Tibial nerve (tissue), 4 donors: Measurements from ENCODE around the gene MICAL2. TPM values are rescaled to one million over a fixed set of nuclear protein-coding genes. Genes with fewer than 3 reads are reported as not detected.

Experiments used
- DNase-seq, 2 donors: peaks; one replicate each; pipeline ENCODE4 v3.0.0-alpha.2; 2019; ENCODE audit warnings: low spot score in 2 of 2
- H3K27ac ChIP-seq, 4 donors: fragments of 200-600 bp; sonication (generic) in 3 of 4; one replicate each; pipeline ENCODE4 v1.5.1; 2017 to 2019; ENCODE audit warnings: mild to moderate bottlenecking in 1 of 4
- H3K27me3 ChIP-seq, 2 donors: fragments of 200-600 bp; sonication (generic) in 1 of 2; one replicate each; pipeline versions ENCODE4 v1.5.1 to v1.6.0; 2017 to 2019
- H3K36me3 ChIP-seq, 3 donors: fragments of 200-600 bp; sonication (generic); one replicate each; pipeline ENCODE4 v1.5.1; 2018 to 2019
- H3K4me1 ChIP-seq, 4 donors: fragments of 200-600 bp; sonication (generic) in 3 of 4; one replicate each; pipeline ENCODE4 v1.5.1; 2017 to 2019
- H3K4me3 ChIP-seq, 4 donors: fragments of 200-600 bp; sonication (generic) in 3 of 4; one replicate each; pipeline ENCODE4 v1.5.1; 2017 to 2019; ENCODE audit warnings: mild to moderate bottlenecking in 1 of 4, moderate library complexity in 1 of 4
- H3K9me3 ChIP-seq, 4 donors: fragments of 200-600 bp; sonication (generic) in 3 of 4; one replicate each; pipeline ENCODE4 v1.5.1; 2017 to 2019
- CTCF ChIP-seq, 5 experiments: fragments of 200-600 bp in 3 of 5; fragments of 450-650 bp in 2 of 5; sonication (generic) in 3 of 5; IDR thresholded peaks; one replicate each; pipeline ENCODE4 v1.5.1; 2016 to 2019; ENCODE audit warnings: antibody characterized with exemption in 5 of 5, mild to moderate bottlenecking in 3 of 5, moderate library complexity in 2 of 5
- EP300 ChIP-seq, 2 donors: sonication (generic); formaldehyde crosslinking; IDR thresholded peaks; one replicate each; pipeline ENCODE4 v1.6.1; 2017; ENCODE audit warnings: antibody characterized with exemption in 2 of 2, mild to moderate bottlenecking in 1 of 2
- POLR2A ChIP-seq, 2 donors: fragments of 450-650 bp; IDR thresholded peaks; one replicate each; pipeline ENCODE4 v1.6.1; 2017; ENCODE audit warnings: antibody characterized with exemption in 2 of 2, mild to moderate bottlenecking in 2 of 2, moderate library complexity in 2 of 2
- WGBS, 2 donors: methylation state at CpG; one replicate each; pipeline ENCODE4 v1.1.5; 2018; 5-methylcytosine and 5-hydroxymethylcytosine counted together
- total RNA-seq, 4 donors: library from RNA; depleted of rRNA; stranded (reverse); fragments of >200 nt; gene quantifications; one replicate each; pipeline ENCODE4 v1.1.0, GENCODE V29; 2016

Gene MICAL2
- total RNA-seq, 4 donors from 2014 or later, result 87.0 to 136 (median 101) TPM

DNA sequence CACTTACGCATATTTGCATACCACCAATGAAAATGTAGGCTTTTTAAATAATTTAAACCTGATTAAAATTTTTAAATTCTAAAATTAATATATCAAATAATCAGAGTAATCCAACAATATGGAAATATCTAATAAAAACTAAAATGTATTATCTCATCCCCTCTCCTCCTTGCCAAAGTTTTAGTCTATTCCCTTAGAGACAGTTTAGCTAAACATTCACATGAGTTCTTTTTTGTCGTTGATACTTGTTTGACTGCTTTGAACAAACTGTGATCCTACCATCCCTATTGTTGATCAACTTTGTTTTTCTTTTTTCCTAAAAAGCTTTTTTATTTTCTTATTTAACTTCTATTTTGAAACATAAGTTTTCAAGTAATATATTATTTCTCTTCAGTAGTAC is 185.6 kb downstream of the MICAL2 start:
- H3K4me3 ChIP-seq, result no peak overlapping the region
- TF ChIP-seq POLR2A (IDR thresholded peaks at IDR 0.05) (no peak), CTCF (IDR thresholded peaks at IDR 0.05) (no peak), EP300 (IDR thresholded peaks at IDR 0.05) (no peak)
- H3K27me3 ChIP-seq, result no peaks in the 10 kb centered on the region
- WGBS, 2 donors, result 73 to 81% methylated on average over 2 of the region's 2 CpGs
- H3K9me3 ChIP-seq, result peaks cover 0 to 13% (median 3%) of the 10 kb centered on the region in 4 donors
- no peak overlapping the region for H3K27ac ChIP-seq
- no peak for DNase-seq
- H3K4me1 ChIP-seq, result no peaks in the 10 kb centered on the region
- no peaks in the 10 kb centered on the region for H3K36me3 ChIP-seq

DNA sequence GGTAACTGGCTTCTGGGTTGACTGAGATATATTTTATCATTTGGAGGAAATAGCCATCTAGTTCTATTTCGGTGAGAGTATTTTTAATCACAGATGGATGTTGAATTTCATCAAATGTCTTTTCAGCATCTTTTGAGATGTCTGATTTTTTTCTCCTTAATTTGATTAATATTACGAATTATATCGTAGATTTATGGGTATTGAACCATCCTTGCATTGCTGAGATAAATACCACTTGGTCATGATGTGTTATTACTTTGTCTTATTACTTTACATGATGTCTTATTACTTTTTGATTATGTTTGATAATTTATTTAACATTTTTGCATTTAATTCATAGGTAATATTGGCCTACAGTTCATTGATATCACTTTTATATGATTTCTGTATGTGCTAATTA is 188.2 kb downstream of the MICAL2 start:
- Histone ChIP-seq H3K9me3 (peaks cover 0 to 13% (median 3%) of the 10 kb centered on the region in 4 donors), H3K36me3 (no peaks in the 10 kb centered on the region), H3K27me3 (no peaks in the 10 kb centered on the region), H3K4me3 (no peak overlapping the region), H3K4me1 (no peaks in the 10 kb centered on the region), H3K27ac (no peak overlapping the region)
- WGBS, 2 donors, result 97 to 98% methylated on average over 3 of the region's 3 CpGs
- DNase-seq, result no peak
- TF ChIP-seq CTCF (IDR thresholded peaks at IDR 0.05) (no peak), EP300 (IDR thresholded peaks at IDR 0.05) (no peak), POLR2A (IDR thresholded peaks at IDR 0.05) (no peak)

DNA sequence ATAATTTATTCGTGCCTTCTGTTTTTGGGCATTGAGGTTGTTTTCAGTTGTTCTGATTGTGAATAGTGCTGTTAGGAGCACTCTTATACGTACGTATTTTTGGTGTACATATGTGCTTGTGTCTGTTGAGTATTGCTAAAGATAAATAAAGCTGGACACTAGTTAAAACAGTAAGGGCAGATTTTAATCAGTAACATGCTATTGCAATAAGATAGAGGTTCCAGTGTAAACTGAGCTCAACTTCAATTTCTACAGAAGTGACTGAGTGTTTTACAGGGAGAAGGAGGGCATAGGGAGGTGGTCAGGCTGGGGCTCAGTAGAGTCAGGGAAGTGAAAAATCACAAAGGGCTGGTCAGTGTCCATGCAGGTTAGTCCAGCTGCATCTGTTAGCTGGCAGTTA is 191.0 kb downstream of the MICAL2 start:
- no peak for DNase-seq
- Histone ChIP-seq H3K9me3 (peaks cover 0 to 13% (median 3%) of the 10 kb centered on the region in 4 donors), H3K36me3 (no peaks in the 10 kb centered on the region), H3K27me3 (no peaks in the 10 kb centered on the region), H3K27ac (no peak overlapping the region), H3K4me3 (no peak overlapping the region), H3K4me1 (no peaks in the 10 kb centered on the region)
- no peak for TF ChIP-seq CTCF (IDR thresholded peaks at IDR 0.05)
- TF ChIP-seq POLR2A (IDR thresholded peaks at IDR 0.05), result no peak
- TF ChIP-seq EP300 (IDR thresholded peaks at IDR 0.05), result no peak
- WGBS, 2 donors, result 89 to 96% methylated on average over 3 of the region's 3 CpGs

GRCh38 chr11:12303421-12304149 is 193.2 kb downstream of the MICAL2 start:
- H3K27ac ChIP-seq, result no peak overlapping the region
- no peak for DNase-seq
- no peaks in the 10 kb centered on the region for H3K4me1 ChIP-seq
- peaks cover 0 to 9% (median 0%) of the 10 kb centered on the region in 4 donors for H3K9me3 ChIP-seq
- no peak for TF ChIP-seq POLR2A (IDR thresholded peaks at IDR 0.05)
- no peak for TF ChIP-seq CTCF (IDR thresholded peaks at IDR 0.05)
- TF ChIP-seq EP300 (IDR thresholded peaks at IDR 0.05), result no peak
- H3K36me3 ChIP-seq, result no peaks in the 10 kb centered on the region
- H3K27me3 ChIP-seq, result no peaks in the 10 kb centered on the region
- 77 to 92% methylated on average over 2 of the region's 2 CpGs for WGBS, 2 donors
- no peak overlapping the region for H3K4me3 ChIP-seq

DNA sequence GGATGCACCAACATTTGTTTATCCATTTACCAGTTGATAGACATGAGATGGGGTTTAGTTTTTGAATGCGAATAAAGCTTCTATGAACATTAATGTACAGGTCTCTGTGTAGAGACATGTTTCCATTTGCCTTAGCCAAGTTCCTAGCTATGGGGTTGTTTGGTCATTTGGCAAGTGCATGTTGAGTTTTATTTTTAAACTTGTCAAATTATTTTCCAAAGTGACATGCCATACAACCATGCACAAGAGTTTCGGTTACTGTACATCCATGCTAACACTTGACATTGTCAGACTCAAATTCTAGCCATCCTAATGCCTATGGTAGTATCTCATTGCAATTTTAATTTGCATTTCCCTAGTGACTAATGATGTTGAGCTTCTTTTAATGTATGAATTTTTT is 196.4 kb downstream of the MICAL2 start:
- Histone ChIP-seq H3K27ac (no peak overlapping the region), H3K9me3 (no peaks in the 10 kb centered on the region), H3K27me3 (no peaks in the 10 kb centered on the region), H3K36me3 (no peaks in the 10 kb centered on the region), H3K4me3 (no peak overlapping the region), H3K4me1 (no peaks in the 10 kb centered on the region)
- WGBS, 2 donors, result 89 to 95% methylated on average over 2 of the region's 2 CpGs
- TF ChIP-seq POLR2A (IDR thresholded peaks at IDR 0.05) (no peak), CTCF (IDR thresholded peaks at IDR 0.05) (no peak), EP300 (IDR thresholded peaks at IDR 0.05) (no peak)
- DNase-seq, result no peak
